Measurements from ENCODE around the gene NCOA1. TPM values are rescaled to one million over a fixed set of nuclear protein-coding genes. Genes with fewer than 3 reads are reported as not detected.

The NCOA1 gene
- total RNA-seq, 2 experiments from 2014 or later: 35.5 to 40.6 TPM

GRCh38 chr2:24513281-24514071 is 22.4 kb downstream of the NCOA1 start:
- no peaks in the 10 kb centered on the region for H3K36me3 Mint-ChIP-seq (ENCODE audit: low read depth)
- H3K4me1 Mint-ChIP-seq (ENCODE audit: low read depth): peaks cover 67% of the 10 kb centered on the region
- H3K4me3 Mint-ChIP-seq: no peak overlapping the region
- DNase-seq (no peak), ATAC-seq (ENCODE audit: poor library complexity) (no peak)
- POLR2A ChIA-PET: no interaction called here
- H3K27ac ChIP-seq (ENCODE audit: low read depth in 1 of 2, low read length in 2 of 2): no peak overlapping the region
- no peaks in the 10 kb centered on the region for H3K36me3 ChIP-seq (ENCODE audit: insufficient read depth, low read length)
- TF ChIP-seq, protein P1, sequence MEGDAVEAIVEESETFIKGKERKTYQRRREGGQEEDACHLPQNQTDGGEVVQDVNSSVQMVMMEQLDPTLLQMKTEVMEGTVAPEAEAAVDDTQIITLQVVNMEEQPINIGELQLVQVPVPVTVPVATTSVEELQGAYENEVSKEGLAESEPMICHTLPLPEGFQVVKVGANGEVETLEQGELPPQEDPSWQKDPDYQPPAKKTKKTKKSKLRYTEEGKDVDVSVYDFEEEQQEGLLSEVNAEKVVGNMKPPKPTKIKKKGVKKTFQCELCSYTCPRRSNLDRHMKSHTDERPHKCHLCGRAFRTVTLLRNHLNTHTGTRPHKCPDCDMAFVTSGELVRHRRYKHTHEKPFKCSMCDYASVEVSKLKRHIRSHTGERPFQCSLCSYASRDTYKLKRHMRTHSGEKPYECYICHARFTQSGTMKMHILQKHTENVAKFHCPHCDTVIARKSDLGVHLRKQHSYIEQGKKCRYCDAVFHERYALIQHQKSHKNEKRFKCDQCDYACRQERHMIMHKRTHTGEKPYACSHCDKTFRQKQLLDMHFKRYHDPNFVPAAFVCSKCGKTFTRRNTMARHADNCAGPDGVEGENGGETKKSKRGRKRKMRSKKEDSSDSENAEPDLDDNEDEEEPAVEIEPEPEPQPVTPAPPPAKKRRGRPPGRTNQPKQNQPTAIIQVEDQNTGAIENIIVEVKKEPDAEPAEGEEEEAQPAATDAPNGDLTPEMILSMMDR (IDR thresholded peaks at IDR 0.05): no peak
- no peak overlapping the region for H3K27ac Mint-ChIP-seq
- CTCF ChIA-PET: no interaction called here
- H3K27me3 ChIP-seq (ENCODE audit: control insufficient read depth in 1 of 2, insufficient read depth in 2 of 2, low read length in 2 of 2): no peaks in the 10 kb centered on the region
- no peak overlapping the region for H3K4me3 ChIP-seq (ENCODE audit: low read length)
- no peaks in the 10 kb centered on the region for H3K27me3 Mint-ChIP-seq
- intact Hi-C loops (cut with DNase I, micrococcal nuclease): no loop called here
- H3K4me1 ChIP-seq (ENCODE audit: insufficient read depth, low read length): no peaks in the 10 kb centered on the region
- H3K9me3 Mint-ChIP-seq: no peaks in the 10 kb centered on the region
- no peaks in the 10 kb centered on the region for H3K9me3 ChIP-seq (ENCODE audit: control insufficient read depth in 1 of 2, insufficient read depth in 1 of 2, low read length in 2 of 2)

DNA sequence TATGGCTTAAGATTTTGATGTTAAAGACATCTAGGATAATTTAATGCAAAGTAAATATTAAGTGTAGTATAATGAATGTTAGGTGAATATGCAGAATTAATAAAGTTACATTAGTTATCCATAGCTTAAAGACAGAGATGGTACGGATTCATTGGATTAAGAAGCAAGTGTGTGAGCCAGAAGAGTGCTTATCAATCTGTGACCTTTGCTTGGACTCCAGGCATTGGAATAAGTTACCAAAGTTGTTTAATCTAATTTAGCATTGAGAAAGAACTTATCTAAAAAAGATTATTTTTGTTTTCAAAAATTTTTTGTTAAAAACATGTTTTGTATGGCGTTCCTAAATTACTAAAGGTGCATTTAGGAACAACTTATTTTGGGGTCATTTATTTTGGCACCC is 23.8 kb downstream of the NCOA1 start:
- CTCF ChIA-PET: no interaction called here
- Mint-ChIP-seq H3K27ac (no peak overlapping the region), H3K27me3 (no peaks in the 10 kb centered on the region)

DNA sequence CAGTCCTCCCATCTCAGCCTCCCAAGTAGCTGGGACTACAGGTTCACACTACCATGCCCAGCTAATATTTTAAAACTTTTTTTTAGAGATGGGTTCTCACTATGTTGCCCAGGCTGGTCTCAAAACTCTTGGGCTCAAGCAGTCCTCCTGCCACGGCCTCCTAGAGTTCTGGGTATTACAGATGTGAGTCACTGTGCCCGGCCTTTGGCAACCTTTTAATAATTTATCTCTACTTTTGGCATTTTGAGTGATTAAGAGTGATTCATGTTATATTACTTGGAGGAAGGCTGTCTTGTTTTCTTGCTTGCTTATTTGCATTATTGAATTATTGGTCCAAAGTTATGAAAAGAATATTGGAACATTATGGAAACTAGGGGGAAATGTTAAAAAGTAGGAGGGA is 24.3 kb downstream of the NCOA1 start:
- no peak for ATAC-seq (ENCODE audit: poor library complexity)
- H3K4me1 ChIP-seq (ENCODE audit: insufficient read depth, low read length): no peaks in the 10 kb centered on the region
- no peaks in the 10 kb centered on the region for H3K9me3 ChIP-seq (ENCODE audit: control insufficient read depth in 1 of 2, insufficient read depth in 1 of 2, low read length in 2 of 2)
- no peak for DNase-seq
- H3K36me3 ChIP-seq (ENCODE audit: insufficient read depth, low read length): no peaks in the 10 kb centered on the region
- H3K4me3 Mint-ChIP-seq: peak overlapping the region; percentile 8
- H3K4me1 Mint-ChIP-seq (ENCODE audit: low read depth): peaks cover 65% of the 10 kb centered on the region
- POLR2A ChIA-PET: interaction anchor here (1.3 to 1.5 kb wide), 2 partner anchors 23 to 25 kb away, joined by 3 to 4 read pairs; partner anchors contain the start of gene NCOA1
- CTCF ChIA-PET: interaction anchor here (1.0 kb wide), 1 partner anchor 14 kb away, joined by 3 read pairs; no protein-coding TSS in a partner anchor
- no peak overlapping the region for H3K27ac ChIP-seq (ENCODE audit: low read depth in 1 of 2, low read length in 2 of 2)
- no peaks in the 10 kb centered on the region for H3K27me3 Mint-ChIP-seq
- no peak overlapping the region for H3K4me3 ChIP-seq (ENCODE audit: low read length)
- H3K27me3 ChIP-seq (ENCODE audit: control insufficient read depth in 1 of 2, insufficient read depth in 2 of 2, low read length in 2 of 2): no peaks in the 10 kb centered on the region
- intact Hi-C loops (cut with DNase I, micrococcal nuclease): loop anchor here in 1 of 2 experiments (5.0 kb wide), 1 partner anchor 47 kb away; no protein-coding TSS in a partner anchor
- no peak overlapping the region for H3K27ac Mint-ChIP-seq
- no peaks in the 10 kb centered on the region for H3K36me3 Mint-ChIP-seq (ENCODE audit: low read depth)
- TF ChIP-seq, protein P1 (IDR thresholded peaks at IDR 0.05): no peak
- H3K9me3 Mint-ChIP-seq: no peaks in the 10 kb centered on the region

More for the DNA sequence above, 23.8 kb downstream of the NCOA1 start:
- peaks cover 60% of the 10 kb centered on the region for H3K4me1 Mint-ChIP-seq (ENCODE audit: low read depth)
- intact Hi-C loops (cut with DNase I, micrococcal nuclease): loop anchor here in 1 of 2 experiments (5.0 kb wide), 1 partner anchor 47 kb away; no protein-coding TSS in a partner anchor
- no peaks in the 10 kb centered on the region for H3K4me1 ChIP-seq (ENCODE audit: insufficient read depth, low read length)
- no peak for DNase-seq
- H3K36me3 ChIP-seq (ENCODE audit: insufficient read depth, low read length): no peaks in the 10 kb centered on the region
- TF ChIP-seq, protein P1 (IDR thresholded peaks at IDR 0.05): no peak
- H3K36me3 Mint-ChIP-seq (ENCODE audit: low read depth): no peaks in the 10 kb centered on the region
- ATAC-seq (ENCODE audit: poor library complexity): no peak
- no peaks in the 10 kb centered on the region for H3K9me3 Mint-ChIP-seq
- H3K9me3 ChIP-seq (ENCODE audit: control insufficient read depth in 1 of 2, insufficient read depth in 1 of 2, low read length in 2 of 2): no peaks in the 10 kb centered on the region
- POLR2A ChIA-PET: interaction anchor here (1.3 to 1.5 kb wide), 2 partner anchors 23 to 24 kb away, joined by 3 to 4 read pairs; partner anchors contain the start of gene NCOA1
- H3K4me3 Mint-ChIP-seq: no peak overlapping the region
- no peak overlapping the region for H3K27ac ChIP-seq (ENCODE audit: low read depth in 1 of 2, low read length in 2 of 2)
- no peak overlapping the region for H3K4me3 ChIP-seq (ENCODE audit: low read length)
- H3K27me3 ChIP-seq (ENCODE audit: control insufficient read depth in 1 of 2, insufficient read depth in 2 of 2, low read length in 2 of 2): no peaks in the 10 kb centered on the region

Measured in CD4-positive, alpha-beta T cell (primary cell).